OCI-LY7 (cell line): ENCODE results near the gene TOM1L2. TPM values are rescaled to one million over a fixed set of nuclear protein-coding genes. Genes with fewer than 3 reads are reported as not detected.

Experiments used
- BruUV-seq: library from RNA; stranded (reverse); fragments of 400-500 nt; replicated peaks from 2 replicates; lab custom pipeline; 2021; lab: Mats Ljungman, UMichigan
- CTCF ChIA-PET: fragments of 300-600 bp; sonication (Branson Sonifier 250); formaldehyde crosslinking; loops from one replicate; lab custom pipeline; 2022; ENCODE audit warnings: antibody characterized with exemption; ENCODE audit not compliant: unreplicated experiment; lab: Charles Lee
- POLR2A ChIA-PET: fragments of 300-600 bp; sonication (Branson Sonifier 250); formaldehyde crosslinking; loops from one replicate; lab custom pipeline; 2022; ENCODE audit warnings: antibody characterized with exemption; lab: Charles Lee
- DNase-seq: peaks from one replicate; pipeline ENCODE4 v3.0.0-alpha.2; 2015; ENCODE audit warnings: low spot score
- H2AFZ ChIP-seq: fragments of 200-600 bp; sonication (generic), shearing (Covaris generic); 2 replicates; pipeline ENCODE4 v1.6.1; 2014; ENCODE audit warnings: mild to moderate bottlenecking, antibody characterized with exemption, low read length, moderate library complexity
- H3K27ac ChIP-seq: fragments of 200-600 bp; sonication (generic); 2 replicates; pipeline ENCODE4 v1.5.1; 2014; ENCODE audit warnings: mixed run types, low read depth, mild to moderate bottlenecking, moderate library complexity, low read length, inconsistent platforms; ENCODE audit not compliant: poor library complexity, severe bottlenecking
- H3K36me3 ChIP-seq: fragments of 200-600 bp; sonication (generic); 2 replicates; pipeline ENCODE4 v1.6.1; 2014; ENCODE audit warnings: mild to moderate bottlenecking, antibody characterized with exemption, low read length, moderate library complexity, mixed read lengths; ENCODE audit not compliant: insufficient read depth
- H3K4me1 ChIP-seq: fragments of 200-600 bp; sonication (generic); 2 replicates; pipeline ENCODE4 v1.5.1; 2014; ENCODE audit warnings: mild to moderate bottlenecking, low read length; ENCODE audit not compliant: insufficient read depth, poor library complexity, severe bottlenecking
- H3K4me2 ChIP-seq: fragments of 200-600 bp; sonication (generic); 2 replicates; pipeline ENCODE4 v1.6.1; 2014; ENCODE audit warnings: mild to moderate bottlenecking, low read length
- H3K4me3 ChIP-seq: fragments of 200-600 bp; sonication (generic); 2 replicates; pipeline ENCODE4 v1.5.1; 2014; ENCODE audit warnings: mild to moderate bottlenecking, low read depth, low read length; ENCODE audit not compliant: poor library complexity, severe bottlenecking
- H3K79me2 ChIP-seq: fragments of 200-600 bp; sonication (generic); 2 replicates; pipeline ENCODE4 v1.6.1; 2016; ENCODE audit warnings: low read depth, mild to moderate bottlenecking, low read length, moderate library complexity, mixed read lengths; ENCODE audit not compliant: insufficient read depth
- H3K9me2 ChIP-seq: fragments of 200-600 bp; sonication (generic); 2 replicates; pipeline ENCODE4 v1.6.1; 2016; ENCODE audit warnings: mild to moderate bottlenecking, low read length, mixed read lengths; ENCODE audit not compliant: insufficient read depth
- H3K9me3 ChIP-seq: fragments of 200-600 bp; sonication (generic); 2 replicates; pipeline ENCODE4 v1.6.1; 2014; ENCODE audit warnings: mild to moderate bottlenecking, mixed run types, low read length, mixed read lengths
- H4K20me1 ChIP-seq: fragments of 200-600 bp; sonication (generic); 2 replicates; pipeline ENCODE4 v1.6.1; 2014; ENCODE audit warnings: mild to moderate bottlenecking, antibody characterized with exemption, low read length, moderate library complexity, mixed read lengths; ENCODE audit not compliant: insufficient read depth
- EZH2phosphoT487 ChIP-seq: fragments of 200-600 bp; sonication (generic); IDR thresholded peaks from 2 replicates; pipeline ENCODE4 v1.6.1; 2018; ENCODE audit warnings: low read depth, borderline replicate concordance, mild to moderate bottlenecking, mixed run types, antibody characterized with exemption, low read length, moderate library complexity, mixed read lengths
- intact Hi-C: fragments of 100-400 bp; cut with micrococcal nuclease; formaldehyde crosslinking; loops from one replicate; pipeline ENCODE4 v1.10.0; 2022; ENCODE audit not compliant: unreplicated experiment
- total RNA-seq, 2 experiments: library from RNA; depleted of rRNA in 1 of 2; stranded (reverse); fragments of >200 nt in 1 of 2; shearing (Covaris generic) in 1 of 2; gene quantifications; 2 replicates each; pipeline ENCODE4 v1.2.3, GENCODE V29; 2014 to 2022
- TF ChIP-seq, protein P1 (sequence below): fragments of 200-600 bp; sonication (generic); conservative IDR thresholded peaks from 2 replicates; pipeline ENCODE4 v1.5.1; 2014; ENCODE audit warnings: mild to moderate bottlenecking, antibody characterized with exemption, low read length, moderate library complexity, mixed read lengths

Gene TOM1L2
- total RNA-seq, 2 experiments from 2014 or later: 4.9 to 14.3 TPM

DNA sequence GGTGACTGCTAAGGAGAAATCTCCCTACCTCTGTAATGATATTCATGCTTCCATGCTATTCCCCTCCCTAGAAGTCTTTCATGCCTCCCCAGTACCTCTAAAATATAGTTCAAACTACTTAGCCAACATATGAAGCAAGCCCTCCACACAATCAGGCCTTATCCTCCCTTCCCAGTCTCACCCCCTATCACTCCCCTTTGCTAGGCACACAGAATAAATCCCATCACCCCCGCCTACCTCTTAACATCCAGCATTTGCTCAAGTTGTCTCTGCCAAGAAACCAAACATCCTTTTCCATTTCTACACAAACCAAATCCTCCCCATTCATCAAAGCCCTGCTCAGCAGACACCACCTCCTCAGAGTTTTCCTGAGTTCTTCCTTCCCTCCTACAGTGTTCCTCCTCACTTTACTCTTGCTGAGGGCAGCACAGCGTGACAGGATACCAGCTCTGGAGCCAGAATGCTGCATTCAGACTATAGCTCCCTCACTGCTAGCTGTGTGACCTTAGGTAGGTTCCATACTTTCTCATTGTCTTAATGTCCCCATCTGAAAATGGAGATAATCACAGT, 7.0 kb downstream of the TOM1L2 start:
- Histone ChIP-seq H3K36me3 (no peaks in the 10 kb centered on the region), H3K27ac (no peak overlapping the region), H3K9me2 (no peaks in the 10 kb centered on the region), H3K9me3 (no peaks in the 10 kb centered on the region), H3K4me1 (no peaks in the 10 kb centered on the region), H3K79me2 (no peaks in the 10 kb centered on the region), H4K20me1 (no peaks in the 10 kb centered on the region), H2AFZ (no peak overlapping the region), H3K4me2 (no peak overlapping the region), H3K4me3 (no peak overlapping the region)
- ChIA-PET POLR2A (no interaction called here), CTCF (no interaction called here)
- DNase-seq: no peak
- BruUV-seq: no TSS peak
- intact Hi-C loops: no loop called here
- no peak for TF ChIP-seq EZH2phosphoT487
- TF ChIP-seq, protein P1, sequence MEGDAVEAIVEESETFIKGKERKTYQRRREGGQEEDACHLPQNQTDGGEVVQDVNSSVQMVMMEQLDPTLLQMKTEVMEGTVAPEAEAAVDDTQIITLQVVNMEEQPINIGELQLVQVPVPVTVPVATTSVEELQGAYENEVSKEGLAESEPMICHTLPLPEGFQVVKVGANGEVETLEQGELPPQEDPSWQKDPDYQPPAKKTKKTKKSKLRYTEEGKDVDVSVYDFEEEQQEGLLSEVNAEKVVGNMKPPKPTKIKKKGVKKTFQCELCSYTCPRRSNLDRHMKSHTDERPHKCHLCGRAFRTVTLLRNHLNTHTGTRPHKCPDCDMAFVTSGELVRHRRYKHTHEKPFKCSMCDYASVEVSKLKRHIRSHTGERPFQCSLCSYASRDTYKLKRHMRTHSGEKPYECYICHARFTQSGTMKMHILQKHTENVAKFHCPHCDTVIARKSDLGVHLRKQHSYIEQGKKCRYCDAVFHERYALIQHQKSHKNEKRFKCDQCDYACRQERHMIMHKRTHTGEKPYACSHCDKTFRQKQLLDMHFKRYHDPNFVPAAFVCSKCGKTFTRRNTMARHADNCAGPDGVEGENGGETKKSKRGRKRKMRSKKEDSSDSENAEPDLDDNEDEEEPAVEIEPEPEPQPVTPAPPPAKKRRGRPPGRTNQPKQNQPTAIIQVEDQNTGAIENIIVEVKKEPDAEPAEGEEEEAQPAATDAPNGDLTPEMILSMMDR: no peak

DNA sequence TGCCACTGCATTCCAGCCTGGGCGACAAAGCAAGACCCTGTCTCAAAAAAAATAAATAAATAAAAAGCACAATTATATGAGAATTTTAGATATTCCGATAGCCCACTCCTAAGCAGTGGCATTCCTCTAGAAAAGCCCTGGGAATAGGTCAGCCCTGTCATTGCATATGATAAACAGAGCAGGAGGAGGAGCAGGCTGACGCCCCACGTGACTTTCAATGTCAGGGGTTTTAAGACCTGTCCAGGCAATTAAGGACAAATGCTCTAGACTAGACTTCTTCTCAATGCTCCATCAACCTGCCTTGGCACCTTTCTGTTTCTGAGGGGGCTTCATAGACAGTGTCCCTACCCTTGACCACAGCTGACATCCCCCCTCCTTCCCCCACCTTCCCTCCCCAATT, 7.5 kb downstream of the TOM1L2 start:
- no peak overlapping the region for H3K4me2 ChIP-seq
- no peaks in the 10 kb centered on the region for H3K4me1 ChIP-seq
- ChIA-PET POLR2A (no interaction called here), CTCF (no interaction called here)
- H3K9me3 ChIP-seq: no peaks in the 10 kb centered on the region
- DNase-seq: no peak
- H3K4me3 ChIP-seq: no peak overlapping the region
- H3K36me3 ChIP-seq: no peaks in the 10 kb centered on the region
- no peak overlapping the region for H3K27ac ChIP-seq
- no TSS peak for BruUV-seq
- H4K20me1 ChIP-seq: no peaks in the 10 kb centered on the region
- intact Hi-C loops: no loop called here
- no peak for TF ChIP-seq EZH2phosphoT487
- TF ChIP-seq, protein P1: no peak
- H3K9me2 ChIP-seq: no peaks in the 10 kb centered on the region
- H2AFZ ChIP-seq: no peak overlapping the region
- H3K79me2 ChIP-seq: no peaks in the 10 kb centered on the region

DNA sequence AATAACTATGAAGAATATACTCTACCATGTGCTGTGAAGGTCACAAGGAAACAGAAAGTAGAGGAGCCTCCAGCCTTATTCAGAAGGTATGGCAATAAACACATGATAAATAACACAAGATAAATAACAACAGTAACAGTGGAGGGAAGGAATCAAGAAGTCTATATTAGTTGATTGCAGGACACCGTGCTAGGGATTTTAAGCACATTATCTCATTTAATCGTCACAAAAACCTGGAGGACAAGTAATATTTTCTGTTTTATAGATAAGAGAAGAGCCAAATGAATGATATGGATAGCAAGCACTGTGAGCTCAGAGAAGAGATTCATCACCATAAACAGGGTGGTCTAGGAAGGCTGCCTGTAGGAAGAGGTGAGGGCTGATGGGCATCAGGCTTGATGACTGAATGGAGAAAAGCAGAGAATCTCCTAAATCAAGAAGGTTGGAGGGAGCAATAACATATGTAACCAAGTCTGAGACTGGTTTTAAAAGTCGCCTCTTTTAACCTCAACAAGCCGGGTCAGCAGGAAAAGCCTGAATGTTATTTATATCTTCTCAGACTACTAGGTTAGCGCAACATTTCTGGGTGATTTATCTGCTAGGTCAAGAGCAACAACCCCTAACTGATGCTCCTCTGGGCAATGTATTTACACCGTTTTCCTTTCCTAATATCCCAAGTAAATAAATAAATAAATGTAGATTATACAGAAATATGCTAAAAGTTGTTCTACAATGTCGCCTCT, 8.3 kb downstream of the TOM1L2 start:
- BruUV-seq: no TSS peak
- Histone ChIP-seq H3K9me3 (no peaks in the 10 kb centered on the region), H3K36me3 (no peaks in the 10 kb centered on the region), H3K4me2 (no peak overlapping the region), H4K20me1 (no peaks in the 10 kb centered on the region), H3K4me1 (no peaks in the 10 kb centered on the region), H3K9me2 (no peaks in the 10 kb centered on the region), H3K79me2 (no peaks in the 10 kb centered on the region), H3K4me3 (no peak overlapping the region), H2AFZ (no peak overlapping the region), H3K27ac (no peak overlapping the region)
- intact Hi-C loops: no loop called here
- POLR2A ChIA-PET: no interaction called here
- DNase-seq: no peak
- no peak for TF ChIP-seq EZH2phosphoT487
- TF ChIP-seq, protein P1: no peak
- CTCF ChIA-PET: no interaction called here
